Measurements from ENCODE around the gene S100A4. TPM values are rescaled to one million over a fixed set of nuclear protein-coding genes. Genes with fewer than 3 reads are reported as not detected.

Gene S100A4
- total and polyA plus RNA-seq, 2 experiments from 2014 or later = 14.2 to 36.0 TPM

DNA sequence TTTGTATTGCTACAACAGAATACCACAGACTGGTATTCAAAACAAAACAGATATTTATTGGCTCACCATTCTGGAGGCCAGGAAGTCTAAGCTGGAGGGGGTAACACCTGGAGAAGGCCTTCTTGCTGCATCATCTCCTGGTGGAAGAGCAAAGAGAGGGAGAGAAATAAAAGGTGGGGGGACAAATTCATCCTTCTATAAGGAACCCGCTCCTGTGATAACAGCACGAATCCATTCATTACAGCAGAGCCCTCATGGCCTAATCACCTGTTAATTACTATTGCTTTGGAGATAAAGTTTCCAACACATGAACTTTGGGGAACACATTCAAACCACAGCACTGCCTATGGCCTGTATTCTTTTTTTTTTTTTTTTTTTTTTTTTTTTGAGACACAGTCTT lies 14.6 kb upstream of the S100A4 start:
- H3K36me3 ChIP-seq (ENCODE audit: insufficient read depth) = no peaks in the 10 kb centered on the region
- no peak overlapping the region for H2AFZ ChIP-seq
- no peak for DNase-seq (ENCODE audit: low spot score)
- no peak overlapping the region for H3K4me3 ChIP-seq
- H3K4me1 Mint-ChIP-seq = peaks cover 3% of the 10 kb centered on the region
- no peak overlapping the region for H3K4me3 Mint-ChIP-seq
- ATAC-seq = no peak
- H3K9me2 ChIP-seq (ENCODE audit: insufficient read depth) = no peaks in the 10 kb centered on the region
- peaks cover 3% of the 10 kb centered on the region for H3K27me3 Mint-ChIP-seq (ENCODE audit: insufficient read depth, low read depth, poor library complexity)
- no peak overlapping the region for H3K27ac ChIP-seq (ENCODE audit: low read depth)
- peak overlapping the region; percentile 86; the same call in 1 of the 2 replicates for H3K27ac Mint-ChIP-seq
- no peaks in the 10 kb centered on the region for H3K27me3 ChIP-seq (ENCODE audit: insufficient read depth)
- H3K79me2 ChIP-seq (replicated peaks; ENCODE audit: insufficient read depth) = no peaks in the 10 kb centered on the region
- H3K4me1 ChIP-seq (ENCODE audit: insufficient read depth) = no peaks in the 10 kb centered on the region
- no peaks in the 10 kb centered on the region for H3K9me3 Mint-ChIP-seq
- no peak overlapping the region for H3K4me2 ChIP-seq
- H4K20me1 ChIP-seq (replicated peaks; ENCODE audit: insufficient read depth) = no peaks in the 10 kb centered on the region
- no peaks in the 10 kb centered on the region for H3F3A ChIP-seq (replicated peaks; ENCODE audit: low read depth)
- TF ChIP-seq, protein P1, sequence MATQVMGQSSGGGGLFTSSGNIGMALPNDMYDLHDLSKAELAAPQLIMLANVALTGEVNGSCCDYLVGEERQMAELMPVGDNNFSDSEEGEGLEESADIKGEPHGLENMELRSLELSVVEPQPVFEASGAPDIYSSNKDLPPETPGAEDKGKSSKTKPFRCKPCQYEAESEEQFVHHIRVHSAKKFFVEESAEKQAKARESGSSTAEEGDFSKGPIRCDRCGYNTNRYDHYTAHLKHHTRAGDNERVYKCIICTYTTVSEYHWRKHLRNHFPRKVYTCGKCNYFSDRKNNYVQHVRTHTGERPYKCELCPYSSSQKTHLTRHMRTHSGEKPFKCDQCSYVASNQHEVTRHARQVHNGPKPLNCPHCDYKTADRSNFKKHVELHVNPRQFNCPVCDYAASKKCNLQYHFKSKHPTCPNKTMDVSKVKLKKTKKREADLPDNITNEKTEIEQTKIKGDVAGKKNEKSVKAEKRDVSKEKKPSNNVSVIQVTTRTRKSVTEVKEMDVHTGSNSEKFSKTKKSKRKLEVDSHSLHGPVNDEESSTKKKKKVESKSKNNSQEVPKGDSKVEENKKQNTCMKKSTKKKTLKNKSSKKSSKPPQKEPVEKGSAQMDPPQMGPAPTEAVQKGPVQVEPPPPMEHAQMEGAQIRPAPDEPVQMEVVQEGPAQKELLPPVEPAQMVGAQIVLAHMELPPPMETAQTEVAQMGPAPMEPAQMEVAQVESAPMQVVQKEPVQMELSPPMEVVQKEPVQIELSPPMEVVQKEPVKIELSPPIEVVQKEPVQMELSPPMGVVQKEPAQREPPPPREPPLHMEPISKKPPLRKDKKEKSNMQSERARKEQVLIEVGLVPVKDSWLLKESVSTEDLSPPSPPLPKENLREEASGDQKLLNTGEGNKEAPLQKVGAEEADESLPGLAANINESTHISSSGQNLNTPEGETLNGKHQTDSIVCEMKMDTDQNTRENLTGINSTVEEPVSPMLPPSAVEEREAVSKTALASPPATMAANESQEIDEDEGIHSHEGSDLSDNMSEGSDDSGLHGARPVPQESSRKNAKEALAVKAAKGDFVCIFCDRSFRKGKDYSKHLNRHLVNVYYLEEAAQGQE (IDR thresholded peaks at IDR 0.05; ENCODE audit: unreplicated experiment) = no peak
- TF ChIP-seq, protein P2, sequence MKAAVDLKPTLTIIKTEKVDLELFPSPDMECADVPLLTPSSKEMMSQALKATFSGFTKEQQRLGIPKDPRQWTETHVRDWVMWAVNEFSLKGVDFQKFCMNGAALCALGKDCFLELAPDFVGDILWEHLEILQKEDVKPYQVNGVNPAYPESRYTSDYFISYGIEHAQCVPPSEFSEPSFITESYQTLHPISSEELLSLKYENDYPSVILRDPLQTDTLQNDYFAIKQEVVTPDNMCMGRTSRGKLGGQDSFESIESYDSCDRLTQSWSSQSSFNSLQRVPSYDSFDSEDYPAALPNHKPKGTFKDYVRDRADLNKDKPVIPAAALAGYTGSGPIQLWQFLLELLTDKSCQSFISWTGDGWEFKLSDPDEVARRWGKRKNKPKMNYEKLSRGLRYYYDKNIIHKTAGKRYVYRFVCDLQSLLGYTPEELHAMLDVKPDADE (IDR thresholded peaks at IDR 0.05) = no peak
- TF ChIP-seq CREB1 (CRISPR knock-in tag; IDR thresholded peaks at IDR 0.05; ENCODE audit: low read depth) = no peak
- no peak for TF ChIP-seq EZH2 (IDR thresholded peaks at IDR 0.05; ENCODE audit: low read depth, unreplicated experiment)
- TF ChIP-seq CTCF (conservative IDR thresholded peaks at IDR 0.05; ENCODE audit: low read depth in 2 of 2) = no peak
- no peak for TF ChIP-seq POLR2AphosphoS5 (IDR thresholded peaks at IDR 0.05; ENCODE audit: low read depth)
- TF ChIP-seq STAT1 (IDR thresholded peaks at IDR 0.05; ENCODE audit: unreplicated experiment) = no peak
- TF ChIP-seq ZNF114 (CRISPR knock-in tag; IDR thresholded peaks at IDR 0.05) = no peak
- TF ChIP-seq NANOG (IDR thresholded peaks at IDR 0.05; ENCODE audit: borderline replicate concordance) = no peak
- TF ChIP-seq EZH2phosphoT487 (IDR thresholded peaks at IDR 0.05; ENCODE audit: unreplicated experiment) = no peak
- TF ChIP-seq ZNF331 (CRISPR knock-in tag; IDR thresholded peaks at IDR 0.05; ENCODE audit: low read depth) = no peak
- TF ChIP-seq JUNB (IDR thresholded peaks at IDR 0.05; ENCODE audit: unreplicated experiment) = no peak
- TF ChIP-seq, protein P3, sequence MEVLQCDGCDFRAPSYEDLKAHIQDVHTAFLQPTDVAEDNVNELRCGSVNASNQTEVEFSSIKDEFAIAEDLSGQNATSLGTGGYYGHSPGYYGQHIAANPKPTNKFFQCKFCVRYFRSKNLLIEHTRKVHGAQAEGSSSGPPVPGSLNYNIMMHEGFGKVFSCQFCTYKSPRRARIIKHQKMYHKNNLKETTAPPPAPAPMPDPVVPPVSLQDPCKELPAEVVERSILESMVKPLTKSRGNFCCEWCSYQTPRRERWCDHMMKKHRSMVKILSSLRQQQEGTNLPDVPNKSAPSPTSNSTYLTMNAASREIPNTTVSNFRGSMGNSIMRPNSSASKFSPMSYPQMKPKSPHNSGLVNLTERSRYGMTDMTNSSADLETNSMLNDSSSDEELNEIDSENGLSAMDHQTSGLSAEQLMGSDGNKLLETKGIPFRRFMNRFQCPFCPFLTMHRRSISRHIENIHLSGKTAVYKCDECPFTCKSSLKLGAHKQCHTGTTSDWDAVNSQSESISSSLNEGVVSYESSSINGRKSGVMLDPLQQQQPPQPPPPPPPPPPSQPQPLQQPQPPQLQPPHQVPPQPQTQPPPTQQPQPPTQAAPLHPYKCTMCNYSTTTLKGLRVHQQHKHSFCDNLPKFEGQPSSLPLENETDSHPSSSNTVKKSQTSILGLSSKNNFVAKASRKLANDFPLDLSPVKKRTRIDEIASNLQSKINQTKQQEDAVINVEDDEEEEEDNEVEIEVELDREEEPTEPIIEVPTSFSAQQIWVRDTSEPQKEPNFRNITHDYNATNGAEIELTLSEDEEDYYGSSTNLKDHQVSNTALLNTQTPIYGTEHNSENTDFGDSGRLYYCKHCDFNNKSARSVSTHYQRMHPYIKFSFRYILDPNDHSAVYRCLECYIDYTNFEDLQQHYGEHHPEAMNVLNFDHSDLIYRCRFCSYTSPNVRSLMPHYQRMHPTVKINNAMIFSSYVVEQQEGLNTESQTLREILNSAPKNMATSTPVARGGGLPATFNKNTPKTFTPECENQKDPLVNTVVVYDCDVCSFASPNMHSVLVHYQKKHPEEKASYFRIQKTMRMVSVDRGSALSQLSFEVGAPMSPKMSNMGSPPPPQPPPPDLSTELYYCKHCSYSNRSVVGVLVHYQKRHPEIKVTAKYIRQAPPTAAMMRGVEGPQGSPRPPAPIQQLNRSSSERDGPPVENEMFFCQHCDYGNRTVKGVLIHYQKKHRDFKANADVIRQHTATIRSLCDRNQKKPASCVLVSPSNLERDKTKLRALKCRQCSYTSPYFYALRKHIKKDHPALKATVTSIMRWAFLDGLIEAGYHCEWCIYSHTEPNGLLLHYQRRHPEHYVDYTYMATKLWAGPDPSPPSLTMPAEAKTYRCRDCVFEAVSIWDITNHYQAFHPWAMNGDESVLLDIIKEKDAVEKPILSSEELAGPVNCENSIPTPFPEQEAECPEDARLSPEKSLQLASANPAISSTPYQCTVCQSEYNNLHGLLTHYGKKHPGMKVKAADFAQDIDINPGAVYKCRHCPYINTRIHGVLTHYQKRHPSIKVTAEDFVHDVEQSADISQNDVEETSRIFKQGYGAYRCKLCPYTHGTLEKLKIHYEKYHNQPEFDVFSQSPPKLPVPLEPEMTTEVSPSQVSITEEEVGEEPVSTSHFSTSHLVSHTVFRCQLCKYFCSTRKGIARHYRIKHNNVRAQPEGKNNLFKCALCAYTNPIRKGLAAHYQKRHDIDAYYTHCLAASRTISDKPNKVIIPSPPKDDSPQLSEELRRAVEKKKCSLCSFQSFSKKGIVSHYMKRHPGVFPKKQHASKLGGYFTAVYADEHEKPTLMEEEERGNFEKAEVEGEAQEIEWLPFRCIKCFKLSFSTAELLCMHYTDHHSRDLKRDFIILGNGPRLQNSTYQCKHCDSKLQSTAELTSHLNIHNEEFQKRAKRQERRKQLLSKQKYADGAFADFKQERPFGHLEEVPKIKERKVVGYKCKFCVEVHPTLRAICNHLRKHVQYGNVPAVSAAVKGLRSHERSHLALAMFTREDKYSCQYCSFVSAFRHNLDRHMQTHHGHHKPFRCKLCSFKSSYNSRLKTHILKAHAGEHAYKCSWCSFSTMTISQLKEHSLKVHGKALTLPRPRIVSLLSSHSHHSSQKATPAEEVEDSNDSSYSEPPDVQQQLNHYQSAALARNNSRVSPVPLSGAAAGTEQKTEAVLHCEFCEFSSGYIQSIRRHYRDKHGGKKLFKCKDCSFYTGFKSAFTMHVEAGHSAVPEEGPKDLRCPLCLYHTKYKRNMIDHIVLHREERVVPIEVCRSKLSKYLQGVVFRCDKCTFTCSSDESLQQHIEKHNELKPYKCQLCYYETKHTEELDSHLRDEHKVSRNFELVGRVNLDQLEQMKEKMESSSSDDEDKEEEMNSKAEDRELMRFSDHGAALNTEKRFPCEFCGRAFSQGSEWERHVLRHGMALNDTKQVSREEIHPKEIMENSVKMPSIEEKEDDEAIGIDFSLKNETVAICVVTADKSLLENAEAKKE (CRISPR knock-in tag; IDR thresholded peaks at IDR 0.05) = no peak
- no peaks in the 10 kb centered on the region for H3K36me3 Mint-ChIP-seq (ENCODE audit: low read depth)

Data from GM23338 (cell line).